HepG2 (cell line): ENCODE measurements around the gene FANCL. TPM values are rescaled to one million over a fixed set of nuclear protein-coding genes. Genes with fewer than 3 reads are reported as not detected.

Experiments used
- FOXP1 ChIP-seq, 2 experiments: fragments of 450-650 bp in 1 of 2; IDR thresholded peaks; 2 replicates each; pipeline ENCODE4 v1.6.1; 2017 to 2018; ENCODE audit warnings: antibody characterized with exemption in 1 of 2
- HNF1B ChIP-seq: sonication (generic); formaldehyde crosslinking; IDR thresholded peaks from 2 replicates; pipeline ENCODE4 v1.5.1; 2020; ENCODE audit warnings: mild to moderate bottlenecking, moderate library complexity, missing genetic modification reagents
- MTERF4 ChIP-seq: sonication (generic); formaldehyde crosslinking; IDR thresholded peaks from 2 replicates; pipeline ENCODE4 v1.8.0; 2023; ENCODE audit warnings: mild to moderate bottlenecking, missing genetic modification reagents
- NFE2 ChIP-seq: sonication (generic); formaldehyde crosslinking; IDR thresholded peaks from 2 replicates; pipeline ENCODE4 v1.4.0; 2020; ENCODE audit warnings: missing genetic modification reagents
- NFIB ChIP-seq: sonication (generic); formaldehyde crosslinking; IDR thresholded peaks from 2 replicates; pipeline ENCODE4 v1.9.0; 2021; ENCODE audit warnings: missing genetic modification reagents, mild to moderate bottlenecking, borderline replicate concordance
- NR2C2 ChIP-seq: sonication (generic); formaldehyde crosslinking; IDR thresholded peaks from 2 replicates; pipeline ENCODE4 v1.4.0; 2020; ENCODE audit warnings: missing genetic modification reagents, mild to moderate bottlenecking, moderate library complexity, borderline replicate concordance
- PITX1 ChIP-seq: sonication (generic); formaldehyde crosslinking; IDR thresholded peaks from 2 replicates; pipeline ENCODE4 v1.5.1; 2020; ENCODE audit warnings: mild to moderate bottlenecking, missing genetic modification reagents
- RXRA ChIP-seq: sonication (generic); formaldehyde crosslinking; IDR thresholded peaks from 2 replicates; pipeline ENCODE4 v1.5.1; 2020; ENCODE audit warnings: missing genetic modification reagents
- SMARCC2 ChIP-seq: fragments of 450-650 bp; IDR thresholded peaks from 2 replicates; pipeline ENCODE4 v1.6.1; 2017; ENCODE audit warnings: antibody characterized with exemption, mild to moderate bottlenecking
- ZNF30 ChIP-seq: sonication (generic); formaldehyde crosslinking; IDR thresholded peaks from 2 replicates; pipeline ENCODE4 v1.5.0; 2020; ENCODE audit warnings: mild to moderate bottlenecking, missing genetic modification reagents
- ZNF569 ChIP-seq: sonication (generic); formaldehyde crosslinking; IDR thresholded peaks from 2 replicates; pipeline ENCODE4 v1.5.0; 2020; ENCODE audit warnings: mild to moderate bottlenecking, missing genetic modification reagents, moderate library complexity, borderline replicate concordance
- ZNF609 ChIP-seq: sonication (generic); formaldehyde crosslinking; IDR thresholded peaks from 2 replicates; pipeline ENCODE4 v1.4.0; 2020; ENCODE audit warnings: mild to moderate bottlenecking, missing genetic modification reagents, borderline replicate concordance
- ZNF646 ChIP-seq: sonication (generic); formaldehyde crosslinking; IDR thresholded peaks from 2 replicates; pipeline ENCODE4 v1.9.0; 2021; ENCODE audit warnings: mild to moderate bottlenecking, missing genetic modification reagents
- ZSCAN20 ChIP-seq: sonication (generic); formaldehyde crosslinking; IDR thresholded peaks from 2 replicates; pipeline ENCODE4 v1.4.0; 2020; ENCODE audit warnings: missing genetic modification reagents, mild to moderate bottlenecking, borderline replicate concordance
- polyA plus RNA-seq, 8 experiments: library from polyadenylated mRNA; depleted of rRNA in 3 of 8; stranded (reverse) in 7 of 8; unstranded in 1 of 8; fragments of >200 nt; fragmentation: Illumina TruSeq in 4 of 8; extraction: Trizol in 4 of 8; gene quantifications; 2 replicates each; pipeline versions ENCODE4 v1.2.1 to v1.2.3, GENCODE V29; 2011 to 2016; ENCODE audit warnings: low read depth in 4 of 8, missing spikeins in 1 of 8, mixed read lengths in 1 of 8; ENCODE audit not compliant: insufficient read depth in 1 of 8
- total RNA-seq, 5 experiments: library from RNA; depleted of rRNA; stranded (reverse); fragments of >200 nt; fragmentation: Illumina TruSeq; extraction: Trizol; gene quantifications; 2 replicates each; pipeline ENCODE4 v1.2.3, GENCODE V29; 2016; ENCODE audit warnings: low read depth in 1 of 5

The FANCL gene
- total and polyA plus RNA-seq, 2 of the 13 experiments (the other 11 are each of a cell fraction or from before 2014, with no cell fraction given): 40.7 to 66.8 TPM

- no peak for TF ChIP-seq SMARCC2
- no peak for TF ChIP-seq ZNF646
- no peak; the same call in 1 of the 2 replicates for TF ChIP-seq HNF1B (CRISPR knock-in tag)
- no peak for TF ChIP-seq ZNF569 (CRISPR knock-in tag)
- TF ChIP-seq ZNF30 (CRISPR knock-in tag): no peak
- no peak for TF ChIP-seq RXRA
- TF ChIP-seq PITX1 (CRISPR knock-in tag): no peak
- no peak for TF ChIP-seq NFIB (CRISPR knock-in tag)
- no peak for TF ChIP-seq NFE2 (CRISPR knock-in tag)
- peak; percentile 39; the same call in 1 of the 2 replicates for TF ChIP-seq ZNF609 (CRISPR knock-in tag)
- TF ChIP-seq FOXP1 (IDR thresholded peaks at IDR 0.05): 0 out of 2 replicates have a peak, but pooled peaks have one; percentile 4
- TF ChIP-seq FOXP1 (CRISPR knock-in tag; IDR thresholded peaks at IDR 0.05): peak; percentile 84
- no peak for TF ChIP-seq NR2C2 (CRISPR knock-in tag)
- TF ChIP-seq MTERF4 (CRISPR knock-in tag): no peak
- no peak for TF ChIP-seq ZSCAN20 (CRISPR knock-in tag)
These were observed 36.7 kb downstream of the FANCL start (continued) for GRCh38 chr2:58204195-58204959.
